GM23338 (cell line): ENCODE data around the gene TLE2. TPM values are rescaled to one million over a fixed set of nuclear protein-coding genes. Genes with fewer than 3 reads are reported as not detected.
A peak's percentile ranks its signal among the peaks of the same experiment; 100 is the strongest.

Source experiments
- ATAC-seq: fragments of 200-7000 bp; cut with Tn5 transposase; 3 replicates; pipeline ENCODE4 v1.9.1; 2020
- DNase-seq: peaks from one replicate; pipeline ENCODE4 v3.0.0-alpha.2; 2015; ENCODE audit warnings: low spot score
- H2AFZ ChIP-seq: fragments of 200-600 bp; sonication (generic); 2 replicates; pipeline ENCODE4 v1.8.0; 2016; ENCODE audit warnings: antibody characterized with exemption, mild to moderate bottlenecking, moderate library complexity
- H3F3A ChIP-seq: fragments of 200-600 bp; sonication (generic); replicated peaks from 2 replicates; pipeline ENCODE4 v1.8.0; 2017; ENCODE audit warnings: antibody characterized with exemption, mixed run types, low read depth
- H3K27ac ChIP-seq: fragments of 200-600 bp; sonication (generic); 2 replicates; pipeline ENCODE4 v1.6.1; 2016; ENCODE audit warnings: low read depth
- H3K27me3 ChIP-seq: fragments of 200-600 bp; sonication (generic); 2 replicates; pipeline ENCODE4 v1.8.0; 2016; ENCODE audit warnings: mild to moderate bottlenecking, mixed run types, moderate library complexity; ENCODE audit not compliant: insufficient read depth
- H3K36me3 ChIP-seq: fragments of 200-600 bp; sonication (generic); 2 replicates; pipeline ENCODE4 v1.8.0; 2016; ENCODE audit warnings: mild to moderate bottlenecking; ENCODE audit not compliant: insufficient read depth
- H3K4me1 ChIP-seq: fragments of 200-600 bp; sonication (generic); 2 replicates; pipeline ENCODE4 v1.8.0; 2016; ENCODE audit warnings: mild to moderate bottlenecking, moderate library complexity; ENCODE audit not compliant: insufficient read depth
- H3K4me2 ChIP-seq: fragments of 200-600 bp; sonication (generic); 2 replicates; pipeline ENCODE4 v1.7.1; 2017; ENCODE audit warnings: mixed run types
- H3K4me3 ChIP-seq: fragments of 200-600 bp; sonication (generic); 2 replicates; pipeline ENCODE4 v1.6.1; 2016; ENCODE audit warnings: mixed run types
- H3K79me2 ChIP-seq: fragments of 200-600 bp; sonication (generic); replicated peaks from 2 replicates; pipeline ENCODE4 v1.8.0; 2017; ENCODE audit warnings: mild to moderate bottlenecking; ENCODE audit not compliant: insufficient read depth
- H3K9me2 ChIP-seq: fragments of 200-600 bp; sonication (generic); 2 replicates; pipeline ENCODE4 v1.8.0; 2017; ENCODE audit not compliant: insufficient read depth
- H4K20me1 ChIP-seq: fragments of 200-600 bp; sonication (generic); replicated peaks from 2 replicates; pipeline ENCODE4 v1.8.0; 2017; ENCODE audit warnings: mild to moderate bottlenecking; ENCODE audit not compliant: insufficient read depth
- H3K27ac Mint-ChIP-seq: 2 replicates; pipeline ENCODE4 v1.8.0; 2020; ENCODE audit warnings: inconsistent platforms, mild to moderate bottlenecking, moderate library complexity, mixed read lengths
- H3K27me3 Mint-ChIP-seq: 3 replicates; pipeline ENCODE4 v1.8.0; 2022; ENCODE audit warnings: low read depth, mild to moderate bottlenecking, moderate library complexity, mixed read lengths, inconsistent platforms; ENCODE audit not compliant: insufficient read depth, poor library complexity
- H3K36me3 Mint-ChIP-seq: 3 replicates; pipeline ENCODE4 v1.8.0; 2021; ENCODE audit warnings: low read depth, mild to moderate bottlenecking, inconsistent platforms, moderate library complexity, mixed read lengths
- H3K4me1 Mint-ChIP-seq: 3 replicates; pipeline ENCODE4 v1.8.0; 2020; ENCODE audit warnings: mild to moderate bottlenecking, inconsistent platforms, mixed read lengths
- H3K4me3 Mint-ChIP-seq: 3 replicates; pipeline ENCODE4 v1.8.0; 2021; ENCODE audit warnings: moderate library complexity, mild to moderate bottlenecking, inconsistent platforms, mixed read lengths
- H3K9me3 Mint-ChIP-seq: 3 replicates; pipeline ENCODE4 v1.8.0; 2020; ENCODE audit warnings: moderate library complexity, mild to moderate bottlenecking, inconsistent platforms, mixed read lengths
- CREB1 ChIP-seq: fragments of 250-450 bp; sonication (Bioruptor Pico); IDR thresholded peaks from 2 replicates; pipeline ENCODE4 v1.5.0; 2020; ENCODE audit warnings: low read depth, mild to moderate bottlenecking, moderate library complexity
- CTCF ChIP-seq, 2 experiments: fragments of 200-600 bp in 1 of 2; sonication (generic) in 1 of 2; conservative IDR thresholded peaks; 2 replicates each; pipeline versions ENCODE4 v1.5.1 to v1.6.1; 2016 to 2017; ENCODE audit warnings: antibody characterized with exemption in 2 of 2, low read depth in 2 of 2, mild to moderate bottlenecking in 2 of 2, moderate library complexity in 1 of 2
- ETS1 ChIP-seq: IDR thresholded peaks from 2 replicates; pipeline ENCODE4 v1.6.1; 2016; ENCODE audit warnings: antibody characterized with exemption
- EZH2 ChIP-seq: fragments of 200-600 bp; sonication (generic); IDR thresholded peaks from one replicate; pipeline ENCODE4 v1.8.0; 2017; ENCODE audit warnings: antibody characterized with exemption, mild to moderate bottlenecking, low read depth; ENCODE audit not compliant: unreplicated experiment
- JUNB ChIP-seq: IDR thresholded peaks from one replicate; pipeline ENCODE4 v1.6.1; 2016; ENCODE audit warnings: antibody characterized with exemption; ENCODE audit not compliant: unreplicated experiment
- NANOG ChIP-seq: IDR thresholded peaks from 2 replicates; pipeline ENCODE4 v1.6.1; 2016; ENCODE audit warnings: antibody characterized with exemption, borderline replicate concordance
- POLR2AphosphoS5 ChIP-seq: IDR thresholded peaks from 2 replicates; pipeline ENCODE4 v1.6.1; 2016; ENCODE audit warnings: antibody characterized with exemption, low read depth
- REST ChIP-seq: IDR thresholded peaks from one replicate; pipeline ENCODE4 v1.6.1; 2018; ENCODE audit warnings: antibody characterized with exemption; ENCODE audit not compliant: unreplicated experiment
- STAT1 ChIP-seq: IDR thresholded peaks from one replicate; pipeline ENCODE4 v1.6.1; 2016; ENCODE audit warnings: antibody characterized with exemption; ENCODE audit not compliant: unreplicated experiment
- ZNF114 ChIP-seq: fragments of 250-450 bp; sonication (Bioruptor Pico); IDR thresholded peaks from 2 replicates; pipeline ENCODE4 v1.5.0; 2020; ENCODE audit warnings: mild to moderate bottlenecking, moderate library complexity
- ZNF331 ChIP-seq: fragments of 250-450 bp; sonication (Bioruptor Pico); IDR thresholded peaks from 2 replicates; pipeline ENCODE4 v1.5.0; 2020; ENCODE audit warnings: low read depth, mild to moderate bottlenecking, moderate library complexity
- polyA plus RNA-seq: library from polyadenylated mRNA; unstranded; fragments of >200 nt; fragmentation: Nextera tagmentation; extraction: Ambion mirVana; gene quantifications from 2 replicates; pipeline ENCODE4 v1.2.1, GENCODE V29; 2016
- total RNA-seq: library from RNA; depleted of rRNA; stranded (reverse); fragments of >200 nt; shearing (Covaris generic); gene quantifications from 2 replicates; pipeline ENCODE4 v1.2.3, GENCODE V29; 2014

TLE2 gene
- total and polyA plus RNA-seq, 2 experiments from 2014 or later = 5.2 to 22.8 TPM

- Histone ChIP-seq H3K4me2 (peak overlapping the region; percentile 64), H4K20me1 (no peaks in the 10 kb centered on the region), H2AFZ (0 out of 2 replicates have a peak overlapping the region, but pooled peaks have one; percentile 69), H3F3A (peaks cover 23% of the 10 kb centered on the region), H3K4me1 (peaks cover 31% of the 10 kb centered on the region), H3K9me2 (no peaks in the 10 kb centered on the region), H3K27ac (peak overlapping the region; percentile 71), H3K79me2 (no peaks in the 10 kb centered on the region), H3K4me3 (peak overlapping the region; percentile 42), H3K36me3 (no peaks in the 10 kb centered on the region), H3K27me3 (peaks cover 2% of the 10 kb centered on the region; the same call in 1 of the 2 replicates)
- no peak overlapping the region; the same call in 1 of the 2 replicates for H3K27ac Mint-ChIP-seq
- H3K9me3 Mint-ChIP-seq = no peaks in the 10 kb centered on the region; the same call in 2 of the 3 replicates
- peak overlapping the region; percentile 37; the same call in 2 of the 3 replicates for H3K4me3 Mint-ChIP-seq
- no peak for TF ChIP-seq ZNF114 (CRISPR knock-in tag)
- TF ChIP-seq NANOG = peak; percentile 87
- TF ChIP-seq POLR2AphosphoS5 = peak; percentile 42
- peak; percentile 46; the same call in 1 of the 2 replicates for TF ChIP-seq CREB1
- no peak for TF ChIP-seq ZNF331 (CRISPR knock-in tag)
- peak; percentile 93 for DNase-seq
- peaks cover 42% of the 10 kb centered on the region for H3K27me3 Mint-ChIP-seq
- peaks cover 34% of the 10 kb centered on the region for H3K4me1 Mint-ChIP-seq
- peak; percentile 69 for ATAC-seq
- H3K36me3 Mint-ChIP-seq = no peaks in the 10 kb centered on the region
These were observed 45.5 kb downstream of the TLE2 start for GRCh38 chr19:2983351-2984214.

- Mint-ChIP-seq H3K27ac (no peak overlapping the region; the same call in 1 of the 2 replicates), H3K27me3 (peaks cover 44% of the 10 kb centered on the region), H3K36me3 (no peaks in the 10 kb centered on the region), H3K4me1 (peaks cover 34% of the 10 kb centered on the region), H3K4me3 (no peak overlapping the region; the same call in 2 of the 3 replicates), H3K9me3 (no peaks in the 10 kb centered on the region; the same call in 2 of the 3 replicates)
- Histone ChIP-seq H3K4me3 (peak overlapping the region; percentile 42; the same call in 1 of the 2 replicates), H3K4me2 (peak overlapping the region; percentile 64), H3K9me2 (no peaks in the 10 kb centered on the region), H3K27ac (no peak overlapping the region), H3F3A (peaks cover 24% of the 10 kb centered on the region), H3K36me3 (no peaks in the 10 kb centered on the region), H3K4me1 (peaks cover 33% of the 10 kb centered on the region), H3K27me3 (peaks cover 5% of the 10 kb centered on the region; the same call in 1 of the 2 replicates), H4K20me1 (no peaks in the 10 kb centered on the region), H2AFZ (peak overlapping the region; percentile 69; the same call in 1 of the 2 replicates), H3K79me2 (no peaks in the 10 kb centered on the region)
- ATAC-seq = peak; percentile 3; the same call in 2 of the 3 replicates
- TF ChIP-seq NANOG = no peak
- no peak for TF ChIP-seq ZNF331 (CRISPR knock-in tag)
- no peak for DNase-seq
These were observed 46.1 kb downstream of the TLE2 start for GRCh38 chr19:2982983-2983350.

GRCh38 chr19:2982561-2982960 is 46.5 kb downstream of the TLE2 start:
- Mint-ChIP-seq H3K4me3 (no peak overlapping the region), H3K27ac (no peak overlapping the region)
- H3K4me2 ChIP-seq = peak overlapping the region; percentile 64; the same call in 1 of the 2 replicates
- TF ChIP-seq POLR2AphosphoS5 (no peak), ETS1 (no peak), NANOG (no peak), CTCF (conservative IDR thresholded peaks at IDR 0.05; ENCODE audit: low read depth in 2 of 2) (no peak), JUNB (no peak), STAT1 (no peak), EZH2 (no peak), ZNF331 (CRISPR knock-in tag) (no peak), REST (no peak)

More at GRCh38 chr19:2982561-2982960, 46.5 kb downstream of the TLE2 start:
- Mint-ChIP-seq H3K4me1 (peaks cover 37% of the 10 kb centered on the region), H3K9me3 (no peaks in the 10 kb centered on the region; the same call in 2 of the 3 replicates), H3K36me3 (no peaks in the 10 kb centered on the region), H3K27me3 (peaks cover 47% of the 10 kb centered on the region)
- Histone ChIP-seq H4K20me1 (no peaks in the 10 kb centered on the region), H3K27ac (no peak overlapping the region), H3K4me1 (peaks cover 33% of the 10 kb centered on the region), H3K79me2 (no peaks in the 10 kb centered on the region), H3F3A (peaks cover 28% of the 10 kb centered on the region), H3K27me3 (peaks cover 5% of the 10 kb centered on the region; the same call in 1 of the 2 replicates), H3K4me3 (no peak overlapping the region; the same call in 1 of the 2 replicates), H3K9me2 (no peaks in the 10 kb centered on the region), H2AFZ (peak overlapping the region; percentile 69; the same call in 1 of the 2 replicates), H3K36me3 (no peaks in the 10 kb centered on the region)
- DNase-seq = no peak
- no peak for ATAC-seq
